B cell (primary cell): Measurements from ENCODE around the gene ZBTB8B. TPM values are rescaled to one million over a fixed set of nuclear protein-coding genes. Genes with fewer than 3 reads are reported as not detected.
A peak's percentile ranks its signal among the peaks of the same experiment; 100 is the strongest.

Source experiments
- ATAC-seq: fragments of 200-7000 bp; cut with Tn5 transposase; one replicate; pipeline ENCODE4 v1.10.0; 2021; ENCODE audit warnings: low read depth, mild to moderate bottlenecking, moderate number of reproducible peaks, moderate library complexity
- CTCF ChIA-PET: fragments of 350-600 bp; sonication (Branson Sonifier 250); formaldehyde crosslinking; loops from one replicate; lab custom pipeline; 2021; ENCODE audit warnings: antibody characterized with exemption, inconsistent platforms; lab: Charles Lee
- POLR2A ChIA-PET: fragments of 350-600 bp; sonication (Branson Sonifier 250); formaldehyde crosslinking; loops from one replicate; lab custom pipeline; 2021; ENCODE audit warnings: antibody characterized with exemption; lab: Charles Lee
- DNase-seq: peaks from one replicate; pipeline ENCODE4 v3.0.0; 2013
- H2AFZ ChIP-seq: 2 replicates; pipeline ENCODE4 v1.6.1; 2012; ENCODE audit warnings: mild to moderate bottlenecking, low read depth, low read length; ENCODE audit not compliant: insufficient read depth, poor library complexity, severe bottlenecking
- H3K27ac ChIP-seq, 2 donors: 1 replicate in 1 of 2; 2 replicates in 1 of 2; pipeline ENCODE4 v1.5.1; 2012 to 2013; ENCODE audit warnings: low read length in 2 of 2, mild to moderate bottlenecking in 2 of 2, moderate library complexity in 1 of 2
- H3K27me3 ChIP-seq, 4 experiments: fragments of 200-600 bp in 1 of 4; sonication (generic) in 1 of 4; replicated peaks in 1 of 4; 1 replicate in 2 of 4; 2 replicates in 2 of 4; pipeline versions ENCODE4 v1.6.1 to v1.7.0; 2013 to 2016; ENCODE audit warnings: low read length in 3 of 4, mild to moderate bottlenecking in 2 of 4, mixed read lengths in 1 of 4, moderate library complexity in 1 of 4; ENCODE audit not compliant: insufficient read depth in 4 of 4, control insufficient read depth in 3 of 4; ENCODE audit errors: control extremely low read depth in 1 of 4
- H3K36me3 ChIP-seq, 2 experiments: replicated peaks in 1 of 2; 1 replicate in 1 of 2; 2 replicates in 1 of 2; pipeline versions ENCODE4 v1.6.1 to v1.7.1; 2013; ENCODE audit warnings: low read length in 1 of 2; ENCODE audit not compliant: insufficient read depth in 2 of 2, control insufficient read depth in 1 of 2; ENCODE audit errors: control extremely low read depth in 1 of 2, extremely low read depth in 1 of 2
- H3K4me1 ChIP-seq, 2 donors: fragments of 200-600 bp in 1 of 2; sonication (generic) in 1 of 2; 1 replicate in 1 of 2; 2 replicates in 1 of 2; pipeline versions ENCODE4 v1.5.1 to v1.6.1; 2013 to 2017; ENCODE audit warnings: low read length in 2 of 2; ENCODE audit not compliant: control insufficient read depth in 2 of 2, insufficient read depth in 2 of 2
- H3K4me2 ChIP-seq: replicated peaks from 2 replicates; pipeline ENCODE3; 2012; ENCODE audit warnings: mild to moderate bottlenecking, low read depth, low read length; ENCODE audit not compliant: poor library complexity, severe bottlenecking
- H3K4me3 ChIP-seq, 5 experiments: fragments of 200-600 bp in 1 of 5; sonication (generic) in 1 of 5; 1 replicate in 3 of 5; 2 replicates in 2 of 5; pipeline versions ENCODE4 v1.5.1 to v1.7.0; 2011 to 2016; ENCODE audit warnings: low read length in 4 of 5, mild to moderate bottlenecking in 4 of 5, low read depth in 2 of 5, control low read depth in 1 of 5, moderate library complexity in 1 of 5; ENCODE audit not compliant: insufficient read depth in 1 of 5; ENCODE audit errors: control extremely low read depth in 1 of 5, extremely low read depth in 1 of 5
- H3K79me2 ChIP-seq: fragments of 200-600 bp; sonication (generic); one replicate; pipeline ENCODE4 v1.6.0; 2016; ENCODE audit warnings: low read length; ENCODE audit not compliant: control insufficient read depth, insufficient read depth
- H3K9ac ChIP-seq: fragments of 200-600 bp; sonication (generic); 2 replicates; pipeline ENCODE4 v1.6.1; 2017; ENCODE audit warnings: mild to moderate bottlenecking, low read length, moderate library complexity
- H3K9me3 ChIP-seq, 3 donors: one replicate each; pipeline versions ENCODE4 v1.6.1 to v1.7.1; 2013; ENCODE audit warnings: low read length in 2 of 3; ENCODE audit not compliant: control insufficient read depth in 2 of 3, insufficient read depth in 1 of 3; ENCODE audit errors: control extremely low read depth in 1 of 3
- H4K20me1 ChIP-seq: 2 replicates; pipeline ENCODE4 v1.6.0; 2012; ENCODE audit warnings: mild to moderate bottlenecking, low read length; ENCODE audit not compliant: insufficient read depth, control insufficient read depth, poor library complexity, severe bottlenecking
- H3K27ac Mint-ChIP-seq: one replicate; pipeline ENCODE4 v1.8.0; 2021; ENCODE audit warnings: mixed read lengths
- H3K27me3 Mint-ChIP-seq: one replicate; pipeline ENCODE4 v1.8.0; 2021; ENCODE audit warnings: mixed read lengths
- H3K4me1 Mint-ChIP-seq: one replicate; pipeline ENCODE4 v1.8.0; 2021; ENCODE audit warnings: mixed read lengths
- H3K4me3 Mint-ChIP-seq: one replicate; pipeline ENCODE4 v1.8.0; 2021; ENCODE audit warnings: mixed read lengths
- H3K9me3 Mint-ChIP-seq: one replicate; pipeline ENCODE4 v1.8.0; 2022; ENCODE audit warnings: mixed read lengths; ENCODE audit not compliant: insufficient read depth
- CTCF ChIP-seq: fragments of 200-600 bp; IDR thresholded peaks from one replicate; pipeline ENCODE4 v1.8.0; 2022; ENCODE audit warnings: antibody characterized with exemption, mild to moderate bottlenecking
- EZH2 ChIP-seq: IDR thresholded peaks from 2 replicates; pipeline ENCODE4 v1.6.1; 2012; ENCODE audit warnings: borderline replicate concordance, low read depth, mild to moderate bottlenecking, moderate library complexity, low read length; ENCODE audit not compliant: insufficient read depth, poor library complexity, severe bottlenecking
- WGBS: methylation state at CpG from one replicate; pipeline ENCODE4 v1.1.5; 2013; ENCODE audit warnings: missing lambda C conversion rate; ENCODE audit not compliant: insufficient coverage; 5-methylcytosine and 5-hydroxymethylcytosine counted together
- intact Hi-C: fragments of 100-400 bp; cut with micrococcal nuclease; formaldehyde crosslinking; loops from one replicate; pipeline ENCODE4 v1.10.0; 2022
- polyA plus RNA-seq: library from polyadenylated mRNA; depleted of rRNA; stranded (reverse); fragments of >200 nt; gene quantifications from 2 replicates; pipeline ENCODE4 v1.2.3, GENCODE V29; 2012
- total RNA-seq, 2 donors: library from RNA; stranded (reverse); fragments of 120-200 nt in 1 of 2; gene quantifications; 1 replicate in 1 of 2; 2 replicates in 1 of 2; pipeline versions ENCODE4 v1.2.3 to v1.2.4, GENCODE V29; 2013 to 2022

Gene ZBTB8B
- total and polyA plus RNA-seq, 2 donors (not counting 1 experiment from before 2014, with no cell fraction given), result 0.02 TPM; not detected in 1

- Mint-ChIP-seq H3K4me1 (peaks cover 5% of the 10 kb centered on the region), H3K4me3 (peak overlapping the region; percentile 52), H3K27me3 (peaks cover 50% of the 10 kb centered on the region), H3K9me3 (no peaks in the 10 kb centered on the region), H3K27ac (no peak overlapping the region)
- intact Hi-C loops, result no loop called here
- no peaks in the 10 kb centered on the region for H3K79me2 ChIP-seq
- no peaks in the 10 kb centered on the region for H4K20me1 ChIP-seq
- H2AFZ ChIP-seq, result no peak overlapping the region
- peaks cover 2 to 8% of the 10 kb centered on the region in 2 donors for H3K4me1 ChIP-seq
- H3K9ac ChIP-seq, result no peak overlapping the region
- H3K36me3 ChIP-seq, result no peaks in the 10 kb centered on the region
- no peak for TF ChIP-seq CTCF
- no peak for TF ChIP-seq EZH2
- ChIA-PET POLR2A (interaction anchor here (0.6 kb wide), 1 partner anchor 19 kb away, joined by 6 read pairs; no protein-coding TSS in a partner anchor), CTCF (no interaction called here)
- no peak overlapping the region for H3K4me3 ChIP-seq
- H3K27me3 ChIP-seq, result peaks cover 0 to 36% (median 11%) of the 10 kb centered on the region in 4 experiments
- no peak for DNase-seq
- no peak overlapping the region for H3K4me2 ChIP-seq
- H3K27ac ChIP-seq, result no peak overlapping the region
- no peak for ATAC-seq
- H3K9me3 ChIP-seq, result no peaks in the 10 kb centered on the region
- WGBS, result 97% methylated on average over 8 of the region's 9 CpGs
Measured at GRCh38 chr1:32501865-32502264, 37.0 kb downstream of the ZBTB8B start.

GRCh38 chr1:32503153-32503552, 38.3 kb downstream of the ZBTB8B start:
- no peak overlapping the region for H3K4me3 Mint-ChIP-seq

More at GRCh38 chr1:32503153-32503552, 38.3 kb downstream of the ZBTB8B start:
- Histone ChIP-seq H3K4me1 (peaks cover 2 to 8% of the 10 kb centered on the region in 2 donors), H3K4me3 (no peak overlapping the region), H3K36me3 (no peaks in the 10 kb centered on the region), H4K20me1 (no peaks in the 10 kb centered on the region), H3K9ac (no peak overlapping the region), H2AFZ (no peak overlapping the region), H3K27ac (no peak overlapping the region), H3K4me2 (no peak overlapping the region), H3K79me2 (no peaks in the 10 kb centered on the region), H3K9me3 (no peaks in the 10 kb centered on the region), H3K27me3 (peaks cover 0 to 36% (median 11%) of the 10 kb centered on the region in 4 experiments)
- CTCF ChIA-PET, result no interaction called here
- 91% methylated on average over 7 of the region's 7 CpGs for WGBS
- TF ChIP-seq EZH2 (no peak), CTCF (no peak)
- DNase-seq (no peak), ATAC-seq (no peak)
- H3K9me3 Mint-ChIP-seq, result no peaks in the 10 kb centered on the region
- POLR2A ChIA-PET, result no interaction called here
- H3K27me3 Mint-ChIP-seq, result peaks cover 46% of the 10 kb centered on the region
- peaks cover 5% of the 10 kb centered on the region for H3K4me1 Mint-ChIP-seq
- intact Hi-C loops, result no loop called here
- no peak overlapping the region for H3K27ac Mint-ChIP-seq
